Activated CD4-positive, alpha-beta T cell treated with anti-CD3 and anti-CD28 coated beads for 4 hours (primary cell): ENCODE measurements around the gene RPS6KB1.
A peak's percentile ranks its signal among the peaks of the same experiment; 100 is the strongest.
"Not testable (repeated sequence)": the region's sequence is repeated elsewhere in the genome, so short reads cannot be mapped to it uniquely, and the experiment has no call there.

ENCODE experiments used
- DNase-seq, 2 donors: peaks; one replicate each; pipeline ENCODE4 v3.0.0-alpha.2; 2020

Gene RPS6KB1

GRCh38 chr17:59892924-59893675 is at the start of gene RPS6KB1, which contains the start of gene TUBD1:
Gene RPS6KB1 (plus strand): TSS chr17:59893121. CDS start chr17:59893185, 64 bp downstream.
Gene TUBD1 (minus strand): TSS chr17:59892943. CDS start chr17:59891002, 1,941 bp downstream.
- DNase-seq: peak; percentile 96 to 98

- no peak for DNase-seq
Observed at GRCh38 chr17:59844884-59845594, 47.9 kb upstream of the RPS6KB1 start.

- peak; percentile 54 to 56 for DNase-seq
Observed at GRCh38 chr17:59845595-59846393, 47.1 kb upstream of the RPS6KB1 start.

- peak; percentile 37 to 40 for DNase-seq
Observed at GRCh38 chr17:59846394-59847165, 46.3 kb upstream of the RPS6KB1 start.

GRCh38 chr17:59848385-59848668 is 44.6 kb upstream of the RPS6KB1 start:
- DNase-seq: no peak

- no peak for DNase-seq
Observed at GRCh38 chr17:59848778-59849177, 44.1 kb upstream of the RPS6KB1 start.

GRCh38 chr17:59850311-59850710 is 42.6 kb upstream of the RPS6KB1 start:
- not testable (repeated sequence) for DNase-seq

- no peak for DNase-seq
Observed at GRCh38 chr17:59851439-59852375, 41.2 kb upstream of the RPS6KB1 start.

GRCh38 chr17:59852847-59853167 is 40.1 kb upstream of the RPS6KB1 start:
- not testable (repeated sequence) for DNase-seq

GRCh38 chr17:59853168-59853918 is 39.6 kb upstream of the RPS6KB1 start:
- DNase-seq: peak; percentile 59 to 65

GRCh38 chr17:59853919-59854729 is 38.8 kb upstream of the RPS6KB1 start:
- not testable (repeated sequence) for DNase-seq

- DNase-seq: no peak
Observed at GRCh38 chr17:59856859-59857794, 35.8 kb upstream of the RPS6KB1 start.

- DNase-seq: no peak
Observed at GRCh38 chr17:59858167-59858816, 34.6 kb upstream of the RPS6KB1 start.

GRCh38 chr17:59858932-59859331 is 34.0 kb upstream of the RPS6KB1 start:
- no peak for DNase-seq

- DNase-seq: no peak
Observed at GRCh38 chr17:59859444-59860025, 33.4 kb upstream of the RPS6KB1 start.

GRCh38 chr17:59863616-59864015 is 29.3 kb upstream of the RPS6KB1 start:
- no peak for DNase-seq

- DNase-seq: no peak
Observed at GRCh38 chr17:59869941-59870218, 23.0 kb upstream of the RPS6KB1 start.

GRCh38 chr17:59870482-59870881 is 22.4 kb upstream of the RPS6KB1 start:
- DNase-seq: no peak
